ENCODE measurements around the gene SERINC3. TPM values are rescaled to one million over a fixed set of nuclear protein-coding genes. Genes with fewer than 3 reads are reported as not detected.
A peak's percentile ranks its signal among the peaks of the same experiment; 100 is the strongest.

SERINC3 gene
- total and polyA plus RNA-seq, 2 of the 13 experiments (the other 11 are each of a cell fraction or from before 2014, with no cell fraction given): 82.0 to 226 TPM

DNA sequence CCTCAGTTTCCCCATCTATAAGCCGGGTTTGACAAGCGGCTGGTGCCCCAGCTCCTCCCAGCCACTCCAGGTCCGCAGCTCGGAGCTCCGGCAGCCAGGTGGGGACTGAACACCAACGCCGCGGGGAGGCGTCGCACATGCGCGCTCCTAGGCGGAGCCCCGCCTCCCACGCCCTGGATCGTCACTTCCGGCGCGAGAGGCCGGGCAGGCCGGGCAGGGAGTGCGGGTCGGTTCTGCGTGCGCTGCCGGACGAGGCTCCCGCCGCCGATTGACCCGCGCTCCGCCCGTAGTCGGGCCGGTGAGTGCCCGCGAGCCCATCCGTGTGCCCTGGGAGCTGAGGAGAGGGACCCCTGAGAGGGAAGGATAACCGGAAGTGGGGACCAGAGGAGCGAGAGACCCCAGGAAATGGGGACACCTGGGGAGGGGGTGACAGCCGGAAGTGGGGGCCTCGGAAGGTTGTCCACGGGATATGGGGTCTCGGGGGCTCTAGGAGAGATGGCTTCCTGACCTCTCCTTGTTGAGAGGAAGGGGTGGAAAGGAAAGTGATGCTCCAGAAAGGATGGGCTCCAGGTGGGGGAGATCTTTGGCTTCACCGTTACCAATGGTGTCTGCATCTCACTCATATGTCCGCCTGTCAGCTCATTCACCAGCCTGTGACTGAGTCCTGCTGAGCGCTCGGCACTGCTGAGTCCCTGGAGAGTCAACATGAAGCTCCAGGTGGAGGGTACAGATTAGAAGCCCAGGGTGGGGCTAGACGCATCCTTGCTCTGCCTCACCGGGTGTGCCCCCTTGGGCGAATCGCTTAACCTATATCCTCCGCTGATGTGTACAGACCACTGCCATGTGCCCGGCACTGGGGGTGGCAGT, 45.9 kb downstream of the SERINC3 start, which contains the start of gene TTPAL (continued):
- TF ChIP-seq, protein P1, sequence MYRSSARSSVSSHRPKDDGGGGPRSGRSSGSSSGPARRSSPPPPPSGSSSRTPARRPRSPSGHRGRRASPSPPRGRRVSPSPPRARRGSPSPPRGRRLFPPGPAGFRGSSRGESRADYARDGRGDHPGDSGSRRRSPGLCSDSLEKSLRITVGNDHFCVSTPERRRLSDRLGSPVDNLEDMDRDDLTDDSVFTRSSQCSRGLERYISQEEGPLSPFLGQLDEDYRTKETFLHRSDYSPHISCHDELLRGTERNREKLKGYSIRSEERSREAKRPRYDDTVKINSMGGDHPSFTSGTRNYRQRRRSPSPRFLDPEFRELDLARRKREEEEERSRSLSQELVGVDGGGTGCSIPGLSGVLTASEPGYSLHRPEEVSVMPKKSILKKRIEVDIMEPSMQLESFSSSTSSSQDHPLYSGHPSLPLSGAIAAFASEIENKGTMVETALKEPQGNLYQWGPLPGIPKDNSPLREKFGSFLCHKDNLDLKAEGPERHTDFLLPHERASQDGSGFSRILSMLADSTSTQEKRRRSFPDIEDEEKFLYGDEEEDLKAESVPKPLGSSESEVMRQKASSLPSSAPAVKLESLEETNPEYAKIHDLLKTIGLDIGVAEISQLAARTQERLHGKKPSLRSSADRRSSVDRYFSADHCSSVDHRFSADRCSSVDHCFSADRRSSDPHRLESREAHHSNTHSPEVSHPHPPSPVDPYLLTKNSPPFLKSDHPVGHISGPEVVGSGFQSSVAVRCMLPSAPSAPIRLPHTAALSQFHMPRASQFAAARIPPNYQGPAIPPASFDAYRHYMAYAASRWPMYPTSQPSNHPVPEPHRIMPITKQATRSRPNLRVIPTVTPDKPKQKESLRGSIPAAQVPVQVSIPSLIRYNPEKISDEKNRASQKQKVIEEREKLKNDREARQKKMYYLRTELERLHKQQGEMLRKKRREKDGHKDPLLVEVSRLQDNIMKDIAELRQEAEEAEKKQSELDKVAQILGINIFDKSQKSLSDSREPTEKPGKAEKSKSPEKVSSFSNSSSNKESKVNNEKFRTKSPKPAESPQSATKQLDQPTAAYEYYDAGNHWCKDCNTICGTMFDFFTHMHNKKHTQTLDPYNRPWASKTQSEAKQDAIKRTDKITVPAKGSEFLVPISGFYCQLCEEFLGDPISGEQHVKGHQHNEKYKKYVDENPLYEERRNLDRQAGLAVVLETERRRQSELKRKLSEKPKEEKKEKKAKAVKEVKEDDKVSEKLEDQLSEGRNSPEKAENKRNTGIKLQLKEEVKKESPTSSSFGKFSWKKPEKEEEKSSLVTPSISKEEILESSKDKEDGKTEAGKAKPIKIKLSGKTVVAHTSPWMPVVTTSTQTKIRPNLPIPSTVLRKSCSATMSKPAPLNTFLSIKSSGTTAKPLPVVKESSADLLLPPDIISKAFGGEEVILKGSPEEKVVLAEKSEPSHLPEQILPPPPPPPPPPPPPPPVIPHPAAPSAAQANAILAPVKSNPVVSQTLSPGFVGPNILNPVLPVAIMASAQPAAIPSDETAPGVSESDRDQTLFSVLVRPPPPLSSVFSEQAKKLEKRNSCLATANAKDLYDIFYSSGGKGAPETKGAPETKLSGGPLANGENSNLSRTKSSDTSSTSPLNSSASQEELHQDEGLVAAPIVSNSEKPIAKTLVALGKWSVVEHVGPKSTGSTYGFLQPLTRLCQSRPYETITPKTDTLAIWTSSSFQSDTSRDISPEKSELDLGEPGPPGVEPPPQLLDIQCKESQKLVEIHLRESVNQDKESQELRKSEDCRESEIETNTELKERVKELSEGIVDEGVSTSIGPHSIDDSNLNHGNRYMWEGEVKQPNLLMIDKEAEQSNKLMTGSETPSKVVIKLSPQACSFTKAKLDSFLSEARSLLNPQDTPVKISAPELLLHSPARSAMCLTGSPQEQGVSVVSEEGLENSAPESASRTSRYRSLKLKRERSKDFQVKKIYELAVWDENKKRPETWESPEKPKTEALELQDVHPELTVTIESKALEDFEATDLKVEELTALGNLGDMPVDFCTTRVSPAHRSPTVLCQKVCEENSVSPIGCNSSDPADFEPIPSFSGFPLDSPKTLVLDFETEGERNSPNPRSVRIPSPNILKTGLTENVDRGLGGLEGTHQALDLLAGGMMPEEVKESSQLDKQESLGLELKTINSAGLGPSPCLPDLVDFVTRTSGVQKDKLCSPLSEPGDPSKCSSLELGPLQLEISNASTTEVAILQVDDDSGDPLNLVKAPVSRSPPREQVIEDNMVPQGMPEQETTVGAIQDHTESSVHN (CRISPR knock-in tag; IDR thresholded peaks at IDR 0.05): peak; percentile 98; the same call in 1 of the 2 replicates
- TF ChIP-seq, protein P2, sequence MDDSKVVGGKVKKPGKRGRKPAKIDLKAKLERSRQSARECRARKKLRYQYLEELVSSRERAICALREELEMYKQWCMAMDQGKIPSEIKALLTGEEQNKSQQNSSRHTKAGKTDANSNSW (CRISPR knock-in tag; IDR thresholded peaks at IDR 0.05; ENCODE audit: borderline replicate concordance): peak; percentile 76; the same call in 1 of the 2 replicates
- TF ChIP-seq, protein P3, sequence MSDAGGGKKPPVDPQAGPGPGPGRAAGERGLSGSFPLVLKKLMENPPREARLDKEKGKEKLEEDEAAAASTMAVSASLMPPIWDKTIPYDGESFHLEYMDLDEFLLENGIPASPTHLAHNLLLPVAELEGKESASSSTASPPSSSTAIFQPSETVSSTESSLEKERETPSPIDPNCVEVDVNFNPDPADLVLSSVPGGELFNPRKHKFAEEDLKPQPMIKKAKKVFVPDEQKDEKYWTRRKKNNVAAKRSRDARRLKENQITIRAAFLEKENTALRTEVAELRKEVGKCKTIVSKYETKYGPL (CRISPR knock-in tag; IDR thresholded peaks at IDR 0.05): 0 out of 2 replicates have a peak, but pooled peaks have one; percentile 16
- no peak for TF ChIP-seq PTBP1 (IDR thresholded peaks at IDR 0.05; ENCODE audit: low read depth, low read length, poor library complexity, severe bottlenecking)
- TF ChIP-seq, protein P4, sequence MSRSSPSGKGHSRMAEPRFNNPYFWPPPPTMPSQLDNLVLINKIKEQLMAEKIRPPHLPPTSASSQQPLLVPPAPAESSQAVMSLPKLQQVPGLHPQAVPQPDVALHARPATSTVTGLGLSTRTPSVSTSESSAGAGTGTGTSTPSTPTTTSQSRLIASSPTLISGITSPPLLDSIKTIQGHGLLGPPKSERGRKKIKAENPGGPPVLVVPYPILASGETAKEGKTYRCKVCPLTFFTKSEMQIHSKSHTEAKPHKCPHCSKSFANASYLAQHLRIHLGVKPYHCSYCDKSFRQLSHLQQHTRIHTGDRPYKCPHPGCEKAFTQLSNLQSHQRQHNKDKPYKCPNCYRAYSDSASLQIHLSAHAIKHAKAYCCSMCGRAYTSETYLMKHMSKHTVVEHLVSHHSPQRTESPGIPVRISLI (CRISPR knock-in tag; IDR thresholded peaks at IDR 0.05; ENCODE audit: borderline replicate concordance): peak; percentile 83
- TF ChIP-seq HOXA9 (CRISPR knock-in tag; IDR thresholded peaks at IDR 0.05; ENCODE audit: borderline replicate concordance): peak; percentile 77; the same call in 1 of the 2 replicates
- peak; percentile 84 for TF ChIP-seq HNRNPLL (IDR thresholded peaks at IDR 0.05; ENCODE audit: low read depth, low read length, poor library complexity, severe bottlenecking)
- TF ChIP-seq, protein P5, sequence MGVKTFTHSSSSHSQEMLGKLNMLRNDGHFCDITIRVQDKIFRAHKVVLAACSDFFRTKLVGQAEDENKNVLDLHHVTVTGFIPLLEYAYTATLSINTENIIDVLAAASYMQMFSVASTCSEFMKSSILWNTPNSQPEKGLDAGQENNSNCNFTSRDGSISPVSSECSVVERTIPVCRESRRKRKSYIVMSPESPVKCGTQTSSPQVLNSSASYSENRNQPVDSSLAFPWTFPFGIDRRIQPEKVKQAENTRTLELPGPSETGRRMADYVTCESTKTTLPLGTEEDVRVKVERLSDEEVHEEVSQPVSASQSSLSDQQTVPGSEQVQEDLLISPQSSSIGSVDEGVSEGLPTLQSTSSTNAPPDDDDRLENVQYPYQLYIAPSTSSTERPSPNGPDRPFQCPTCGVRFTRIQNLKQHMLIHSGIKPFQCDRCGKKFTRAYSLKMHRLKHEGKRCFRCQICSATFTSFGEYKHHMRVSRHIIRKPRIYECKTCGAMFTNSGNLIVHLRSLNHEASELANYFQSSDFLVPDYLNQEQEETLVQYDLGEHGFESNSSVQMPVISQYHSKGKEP (CRISPR knock-in tag; IDR thresholded peaks at IDR 0.05): peak; percentile 50; the same call in 1 of the 2 replicates
- TF ChIP-seq RARA (CRISPR knock-in tag; IDR thresholded peaks at IDR 0.05): peak; percentile 57; the same call in 1 of the 2 replicates
- TF ChIP-seq STAT5B (CRISPR knock-in tag; IDR thresholded peaks at IDR 0.05): 0 out of 2 replicates have a peak, but pooled peaks have one; percentile 1
- no peak for TF ChIP-seq PLRG1 (conservative IDR thresholded peaks at IDR 0.05)
- TF ChIP-seq PITX1 (CRISPR knock-in tag; IDR thresholded peaks at IDR 0.05): peak; percentile 52; the same call in 1 of the 2 replicates
- TF ChIP-seq, protein P6, sequence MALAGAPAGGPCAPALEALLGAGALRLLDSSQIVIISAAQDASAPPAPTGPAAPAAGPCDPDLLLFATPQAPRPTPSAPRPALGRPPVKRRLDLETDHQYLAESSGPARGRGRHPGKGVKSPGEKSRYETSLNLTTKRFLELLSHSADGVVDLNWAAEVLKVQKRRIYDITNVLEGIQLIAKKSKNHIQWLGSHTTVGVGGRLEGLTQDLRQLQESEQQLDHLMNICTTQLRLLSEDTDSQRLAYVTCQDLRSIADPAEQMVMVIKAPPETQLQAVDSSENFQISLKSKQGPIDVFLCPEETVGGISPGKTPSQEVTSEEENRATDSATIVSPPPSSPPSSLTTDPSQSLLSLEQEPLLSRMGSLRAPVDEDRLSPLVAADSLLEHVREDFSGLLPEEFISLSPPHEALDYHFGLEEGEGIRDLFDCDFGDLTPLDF (CRISPR knock-in tag; IDR thresholded peaks at IDR 0.05): peak; percentile 64; the same call in 1 of the 2 replicates
- TF ChIP-seq ATF1 (CRISPR knock-in tag; IDR thresholded peaks at IDR 0.05): no peak; the same call in 1 of the 2 replicates
